ENCODE results near the gene C11orf86.

- TF ChIP-seq CTCF (conservative IDR thresholded peaks at IDR 0.05; ENCODE audit: low read length) (no peak), EZH2phosphoT487 (IDR thresholded peaks at IDR 0.05; ENCODE audit: borderline replicate concordance, low read depth, low read length) (no peak)
Measured at GRCh38 chr11:66929753-66930152, 45.4 kb upstream of the C11orf86 start.

All from OCI-LY7 (cell line).